ENCODE results near the gene CLTRN. TPM values are rescaled to one million over a fixed set of nuclear protein-coding genes. Genes with fewer than 3 reads are reported as not detected.

The CLTRN gene
- total RNA-seq, 4 donors from 2014 or later = 0.40 to 2.9 (median 1.2) TPM

DNA sequence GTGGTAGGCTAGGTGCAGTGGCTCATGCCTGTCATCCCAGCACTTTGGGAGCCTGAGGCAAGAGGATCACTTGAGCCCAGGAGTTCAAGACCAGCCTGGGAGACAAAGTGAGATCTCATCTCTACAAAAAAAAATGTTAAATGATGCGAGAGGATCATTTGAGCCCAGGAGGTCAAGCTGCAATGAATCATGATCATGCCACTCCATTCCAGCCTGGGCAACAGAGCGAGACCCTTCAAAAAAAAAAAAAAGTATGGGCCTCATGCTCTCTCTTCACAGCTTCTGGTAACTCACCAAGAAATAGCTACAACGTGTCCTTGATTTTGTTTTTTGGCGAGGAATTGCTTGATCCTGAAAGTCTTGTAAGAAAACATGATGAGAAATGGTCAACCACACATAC, 65.1 kb downstream of the CLTRN start:
- TF ChIP-seq, protein P1, sequence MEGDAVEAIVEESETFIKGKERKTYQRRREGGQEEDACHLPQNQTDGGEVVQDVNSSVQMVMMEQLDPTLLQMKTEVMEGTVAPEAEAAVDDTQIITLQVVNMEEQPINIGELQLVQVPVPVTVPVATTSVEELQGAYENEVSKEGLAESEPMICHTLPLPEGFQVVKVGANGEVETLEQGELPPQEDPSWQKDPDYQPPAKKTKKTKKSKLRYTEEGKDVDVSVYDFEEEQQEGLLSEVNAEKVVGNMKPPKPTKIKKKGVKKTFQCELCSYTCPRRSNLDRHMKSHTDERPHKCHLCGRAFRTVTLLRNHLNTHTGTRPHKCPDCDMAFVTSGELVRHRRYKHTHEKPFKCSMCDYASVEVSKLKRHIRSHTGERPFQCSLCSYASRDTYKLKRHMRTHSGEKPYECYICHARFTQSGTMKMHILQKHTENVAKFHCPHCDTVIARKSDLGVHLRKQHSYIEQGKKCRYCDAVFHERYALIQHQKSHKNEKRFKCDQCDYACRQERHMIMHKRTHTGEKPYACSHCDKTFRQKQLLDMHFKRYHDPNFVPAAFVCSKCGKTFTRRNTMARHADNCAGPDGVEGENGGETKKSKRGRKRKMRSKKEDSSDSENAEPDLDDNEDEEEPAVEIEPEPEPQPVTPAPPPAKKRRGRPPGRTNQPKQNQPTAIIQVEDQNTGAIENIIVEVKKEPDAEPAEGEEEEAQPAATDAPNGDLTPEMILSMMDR (IDR thresholded peaks at IDR 0.05) = no peak
- no peak for TF ChIP-seq POLR2A (IDR thresholded peaks at IDR 0.05)
- Histone ChIP-seq H3K4me1 (no peaks in the 10 kb centered on the region), H3K27me3 (no peaks in the 10 kb centered on the region), H3K36me3 (no peaks in the 10 kb centered on the region), H3K27ac (no peak overlapping the region), H3K9me3 (no peaks in the 10 kb centered on the region), H3K4me3 (replicated peaks in 1 of 3) (no peak overlapping the region)
- intact Hi-C loops (cut with DNase I) = no loop called here
- WGBS, 2 donors = 79% methylated on average over 4 of the region's 4 CpGs
- DNase-seq = no peak

DNA sequence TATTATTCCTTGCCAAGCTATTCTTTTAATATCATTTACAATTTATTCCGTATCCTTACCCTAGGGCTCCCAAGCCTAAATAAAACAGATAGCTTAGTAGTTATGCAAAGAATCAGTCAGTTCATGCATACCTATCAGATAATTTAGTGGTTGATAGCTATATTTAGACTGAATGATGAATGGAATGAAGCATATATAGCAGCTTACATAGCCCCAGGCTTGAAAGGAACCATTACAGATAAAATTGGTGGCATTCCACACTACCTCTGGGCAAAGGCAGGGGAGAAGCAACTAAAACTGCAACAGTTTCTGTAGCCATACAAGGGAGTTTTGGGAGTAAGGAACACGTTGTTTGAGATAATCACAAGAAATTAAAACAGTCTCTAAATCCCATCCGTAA, 66.6 kb downstream of the CLTRN start:
- intact Hi-C loops (cut with DNase I) = no loop called here
- Histone ChIP-seq H3K4me1 (no peaks in the 10 kb centered on the region), H3K36me3 (no peaks in the 10 kb centered on the region), H3K27me3 (no peaks in the 10 kb centered on the region), H3K27ac (no peak overlapping the region), H3K9me3 (no peaks in the 10 kb centered on the region), H3K4me3 (replicated peaks in 1 of 3) (no peak overlapping the region)
- no peak for DNase-seq
- TF ChIP-seq, protein P1 (IDR thresholded peaks at IDR 0.05) = no peak
- TF ChIP-seq POLR2A (IDR thresholded peaks at IDR 0.05) = no peak
- WGBS, 2 donors = 87 to 92% methylated on average over 3 of the region's 3 CpGs

DNA sequence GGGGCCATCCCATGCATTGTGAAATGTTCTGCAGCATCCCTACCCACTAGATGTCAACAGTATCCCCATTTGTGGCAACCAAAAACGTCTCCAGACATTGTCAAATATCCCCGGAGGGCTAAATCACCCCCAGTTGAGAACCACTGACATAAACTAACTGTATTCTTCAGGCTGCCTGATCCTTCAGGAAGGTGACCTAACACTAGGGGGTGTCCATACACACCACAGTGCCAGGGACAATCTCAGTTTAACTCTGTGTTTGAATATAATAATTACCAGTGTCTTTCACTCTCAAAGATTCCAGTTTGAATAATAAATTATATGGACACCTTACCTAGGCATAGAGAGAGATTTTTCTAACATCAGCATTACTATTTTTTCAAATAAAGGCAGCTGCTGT, 70.2 kb downstream of the CLTRN start:
- 50 to 81% methylated on average over 2 of the region's 2 CpGs for WGBS, 2 donors
- no peak for DNase-seq
- Histone ChIP-seq H3K27me3 (no peaks in the 10 kb centered on the region), H3K27ac (no peak overlapping the region), H3K4me3 (replicated peaks in 1 of 3) (no peak overlapping the region), H3K9me3 (no peaks in the 10 kb centered on the region), H3K36me3 (no peaks in the 10 kb centered on the region), H3K4me1 (no peaks in the 10 kb centered on the region)
- intact Hi-C loops (cut with DNase I) = no loop called here
- TF ChIP-seq POLR2A (IDR thresholded peaks at IDR 0.05) = no peak
- TF ChIP-seq, protein P1 (IDR thresholded peaks at IDR 0.05) = no peak

DNA sequence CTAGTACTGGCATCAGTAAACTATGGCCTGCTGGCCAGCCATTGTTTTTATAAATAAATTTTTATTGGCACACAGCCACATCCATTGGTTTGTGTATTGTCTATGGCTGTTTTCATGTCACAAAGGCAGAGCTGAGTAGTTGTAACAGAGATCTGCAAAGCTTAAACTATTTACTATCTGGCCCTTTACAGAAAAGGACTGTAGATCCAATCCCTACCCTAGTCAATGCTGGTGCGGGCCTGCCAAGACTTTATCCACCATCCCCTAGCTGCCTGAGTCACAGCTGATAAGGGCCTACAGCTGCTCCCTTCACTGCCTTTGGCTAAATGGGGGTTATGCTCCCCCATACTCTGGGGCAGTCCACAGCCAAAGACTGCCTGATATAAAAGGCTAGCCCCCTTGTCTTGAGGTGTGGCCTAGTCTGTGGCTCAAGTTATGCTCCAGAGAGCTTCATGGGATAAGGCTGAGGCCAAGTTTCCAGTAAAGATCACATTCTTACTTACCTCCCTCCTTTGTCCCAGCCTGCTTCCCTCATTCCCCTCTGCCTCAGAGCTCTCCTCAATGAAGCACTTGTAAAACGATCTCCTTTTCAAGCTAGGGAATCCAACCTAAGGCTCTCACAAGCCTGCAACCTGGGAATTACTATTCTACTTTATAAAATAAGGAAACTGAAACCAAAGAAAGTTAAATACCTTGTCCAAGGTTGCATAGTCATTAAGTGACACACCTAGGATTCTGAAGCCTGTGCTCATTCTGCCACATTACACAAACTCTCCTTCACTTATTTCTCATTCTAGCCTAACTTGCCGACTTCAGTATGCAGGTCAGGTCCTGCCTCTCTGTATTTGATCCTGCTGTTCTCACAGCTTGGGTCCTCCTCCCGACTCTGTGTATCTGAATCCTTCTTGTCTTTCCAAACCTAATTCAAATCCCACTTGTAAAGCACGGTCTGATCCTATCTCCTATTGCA, 84.5 kb downstream of the CLTRN start:
- intact Hi-C loops (cut with DNase I) = no loop called here
- DNase-seq = peak in 1 of 2 donors; percentile 5

More for the DNA sequence above, 84.5 kb downstream of the CLTRN start:
- TF ChIP-seq POLR2A (IDR thresholded peaks at IDR 0.05) = no peak
- TF ChIP-seq, protein P1 (IDR thresholded peaks at IDR 0.05) = no peak
- no peaks in the 10 kb centered on the region for H3K36me3 ChIP-seq
- H3K9me3 ChIP-seq = no peaks in the 10 kb centered on the region
- peaks cover 2 to 11% of the 10 kb centered on the region in 2 donors for H3K4me1 ChIP-seq
- H3K27ac ChIP-seq = peak overlapping the region; percentile 34 to 69 (median 65)
- H3K27me3 ChIP-seq = no peaks in the 10 kb centered on the region
- 34 to 48% methylated on average over 4 to 5 of the region's 5 CpGs for WGBS, 2 donors
- H3K4me3 ChIP-seq (replicated peaks in 1 of 3) = no peak overlapping the region

Other genes with a start within 250 kb of the CLTRN start
- 10 to 100 TPM; 32.9 to 70.2 (median 48.8) TPM for gene PIR, start 171.5 kb downstream of the CLTRN start, total RNA-seq
- 1 to 10 TPM; 1.3 to 8.0 (median 3.4) TPM for gene BMX, start 164.0 kb downstream of the CLTRN start, total RNA-seq
- gene ACE2, start 63.8 kb downstream of the CLTRN start, total RNA-seq = 10 to 100 TPM in 2 of 4 donors, 1 to 10 TPM in 2; 3.5 to 14.6 (median 10.1) TPM
- 10 to 100 TPM in 3 of 4 donors, 1 to 10 TPM in 1; 9.9 to 31.6 (median 14.9) TPM for gene CA5B, start 73.5 kb upstream of the CLTRN start, total RNA-seq
- 100 to 1,000 TPM in 1 of 4 donors, 10 to 100 TPM in 1, 1 to 10 TPM in 2; 3.3 to 106 (median 13.2) TPM for gene ZRSR2, start 125.7 kb upstream of the CLTRN start, total RNA-seq
- 10 to 100 TPM; 34.3 to 81.4 (median 45.7) TPM for gene AP1S2, start 190.0 kb upstream of the CLTRN start, total RNA-seq

Measured in thyroid gland (tissue), 4 donors.